OCI-LY1 (cell line): ENCODE measurements around the gene GOT1.

Experiments
- EZH2 ChIP-seq: fragments of 200-600 bp; sonication (generic), shearing (Covaris generic); IDR thresholded peaks from 2 replicates; pipeline ENCODE4 v1.8.0; 2017; ENCODE audit warnings: borderline replicate concordance, mixed run types, mild to moderate bottlenecking, antibody characterized with exemption, low read length, moderate library complexity, mixed read lengths
- TF ChIP-seq, protein P1 (sequence below): fragments of 200-600 bp; sonication (generic), shearing (Covaris generic); IDR thresholded peaks from 2 replicates; pipeline ENCODE4 v1.5.1; 2017; ENCODE audit warnings: mild to moderate bottlenecking, antibody characterized with exemption, low read length, moderate library complexity, mixed read lengths

- TF ChIP-seq, protein P1, sequence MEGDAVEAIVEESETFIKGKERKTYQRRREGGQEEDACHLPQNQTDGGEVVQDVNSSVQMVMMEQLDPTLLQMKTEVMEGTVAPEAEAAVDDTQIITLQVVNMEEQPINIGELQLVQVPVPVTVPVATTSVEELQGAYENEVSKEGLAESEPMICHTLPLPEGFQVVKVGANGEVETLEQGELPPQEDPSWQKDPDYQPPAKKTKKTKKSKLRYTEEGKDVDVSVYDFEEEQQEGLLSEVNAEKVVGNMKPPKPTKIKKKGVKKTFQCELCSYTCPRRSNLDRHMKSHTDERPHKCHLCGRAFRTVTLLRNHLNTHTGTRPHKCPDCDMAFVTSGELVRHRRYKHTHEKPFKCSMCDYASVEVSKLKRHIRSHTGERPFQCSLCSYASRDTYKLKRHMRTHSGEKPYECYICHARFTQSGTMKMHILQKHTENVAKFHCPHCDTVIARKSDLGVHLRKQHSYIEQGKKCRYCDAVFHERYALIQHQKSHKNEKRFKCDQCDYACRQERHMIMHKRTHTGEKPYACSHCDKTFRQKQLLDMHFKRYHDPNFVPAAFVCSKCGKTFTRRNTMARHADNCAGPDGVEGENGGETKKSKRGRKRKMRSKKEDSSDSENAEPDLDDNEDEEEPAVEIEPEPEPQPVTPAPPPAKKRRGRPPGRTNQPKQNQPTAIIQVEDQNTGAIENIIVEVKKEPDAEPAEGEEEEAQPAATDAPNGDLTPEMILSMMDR, result no peak
- TF ChIP-seq EZH2, result no peak
Measured at GRCh38 chr10:99430451-99431189, at the start of gene GOT1.
